ENCODE results near the gene AFDN.
A peak's percentile ranks its signal among the peaks of the same experiment; 100 is the strongest.

AFDN gene

GRCh38 chr6:167824591-167825331 is 1.9 kb upstream of the AFDN start:
- H3K27me3 ChIP-seq (ENCODE audit: low read depth, low read length) = peaks cover 4% of the 10 kb centered on the region
- no peaks in the 10 kb centered on the region for H3K9me3 ChIP-seq (ENCODE audit: control insufficient read depth in 1 of 2, low read length in 2 of 2)

GRCh38 chr6:167825332-167826229 is 1.1 kb upstream of the AFDN start:
- Histone ChIP-seq H3K27me3 (ENCODE audit: low read depth, low read length) (peaks cover 4% of the 10 kb centered on the region), H3K4me1 (ENCODE audit: control insufficient read depth in 1 of 2, insufficient read depth in 2 of 2, low read length in 2 of 2) (peaks cover 0 to 29% of the 10 kb centered on the region in 2 donors), H3K9me3 (ENCODE audit: control insufficient read depth in 1 of 2, low read length in 2 of 2) (no peaks in the 10 kb centered on the region), H3K4me3 (ENCODE audit: low read depth in 1 of 2, low read length in 2 of 2) (peak overlapping the region; percentile 62 to 76), H3K36me3 (ENCODE audit: control insufficient read depth in 1 of 2, insufficient read depth in 2 of 2, low read length in 2 of 2) (no peaks in the 10 kb centered on the region), H3K27ac (ENCODE audit: low read length) (no peak overlapping the region)

More at GRCh38 chr6:167824591-167825331, 1.9 kb upstream of the AFDN start:
- Histone ChIP-seq H3K27ac (ENCODE audit: low read length) (no peak overlapping the region), H3K4me3 (ENCODE audit: low read depth in 1 of 2, low read length in 2 of 2) (peak overlapping the region; percentile 62 to 76), H3K36me3 (ENCODE audit: control insufficient read depth in 1 of 2, insufficient read depth in 2 of 2, low read length in 2 of 2) (no peaks in the 10 kb centered on the region), H3K4me1 (ENCODE audit: control insufficient read depth in 1 of 2, insufficient read depth in 2 of 2, low read length in 2 of 2) (peaks cover 0 to 29% of the 10 kb centered on the region in 2 donors)

- H3K27me3 ChIP-seq (ENCODE audit: low read depth, low read length) = peaks cover 4% of the 10 kb centered on the region
- H3K27ac ChIP-seq (ENCODE audit: low read length) = no peak overlapping the region
Observed at GRCh38 chr6:167826230-167826895, 348 bp upstream of the AFDN start.

GRCh38 chr6:167827583-167828324 is 1.0 kb downstream of the AFDN start:
- H3K36me3 ChIP-seq (ENCODE audit: control insufficient read depth in 1 of 2, insufficient read depth in 2 of 2, low read length in 2 of 2) = no peaks in the 10 kb centered on the region
- peaks cover 4% of the 10 kb centered on the region for H3K27me3 ChIP-seq (ENCODE audit: low read depth, low read length)
- H3K27ac ChIP-seq (ENCODE audit: low read length) = peak overlapping the region; percentile 71
- peaks cover 0 to 29% of the 10 kb centered on the region in 2 donors for H3K4me1 ChIP-seq (ENCODE audit: control insufficient read depth in 1 of 2, insufficient read depth in 2 of 2, low read length in 2 of 2)
- no peaks in the 10 kb centered on the region for H3K9me3 ChIP-seq (ENCODE audit: control insufficient read depth in 1 of 2, low read length in 2 of 2)
- peak overlapping the region; percentile 70 to 78 for H3K4me3 ChIP-seq (ENCODE audit: low read depth in 1 of 2, low read length in 2 of 2)

More at GRCh38 chr6:167826230-167826895, 348 bp upstream of the AFDN start:
- Histone ChIP-seq H3K36me3 (ENCODE audit: control insufficient read depth in 1 of 2, insufficient read depth in 2 of 2, low read length in 2 of 2) (no peaks in the 10 kb centered on the region), H3K9me3 (ENCODE audit: control insufficient read depth in 1 of 2, low read length in 2 of 2) (no peaks in the 10 kb centered on the region), H3K4me1 (ENCODE audit: control insufficient read depth in 1 of 2, insufficient read depth in 2 of 2, low read length in 2 of 2) (peaks cover 0 to 29% of the 10 kb centered on the region in 2 donors), H3K4me3 (ENCODE audit: low read depth in 1 of 2, low read length in 2 of 2) (peak overlapping the region; percentile 62 to 76)

- Histone ChIP-seq H3K9me3 (ENCODE audit: control insufficient read depth in 1 of 2, low read length in 2 of 2) (no peaks in the 10 kb centered on the region), H3K4me3 (ENCODE audit: low read depth in 1 of 2, low read length in 2 of 2) (peak overlapping the region; percentile 70 to 78), H3K36me3 (ENCODE audit: control insufficient read depth in 1 of 2, insufficient read depth in 2 of 2, low read length in 2 of 2) (no peaks in the 10 kb centered on the region), H3K4me1 (ENCODE audit: control insufficient read depth in 1 of 2, insufficient read depth in 2 of 2, low read length in 2 of 2) (peaks cover 0 to 29% of the 10 kb centered on the region in 2 donors), H3K27me3 (ENCODE audit: low read depth, low read length) (peaks cover 4% of the 10 kb centered on the region), H3K27ac (ENCODE audit: low read length) (peak overlapping the region; percentile 71)
Observed at GRCh38 chr6:167828325-167828956, 1.7 kb downstream of the AFDN start.

GRCh38 chr6:167829513-167829912 is 2.8 kb downstream of the AFDN start:
- Histone ChIP-seq H3K4me3 (ENCODE audit: low read depth in 1 of 2, low read length in 2 of 2) (no peak overlapping the region), H3K4me1 (ENCODE audit: control insufficient read depth in 1 of 2, insufficient read depth in 2 of 2, low read length in 2 of 2) (peaks cover 0 to 31% of the 10 kb centered on the region in 2 donors), H3K9me3 (ENCODE audit: control insufficient read depth in 1 of 2, low read length in 2 of 2) (no peaks in the 10 kb centered on the region), H3K36me3 (ENCODE audit: control insufficient read depth in 1 of 2, insufficient read depth in 2 of 2, low read length in 2 of 2) (no peaks in the 10 kb centered on the region), H3K27me3 (ENCODE audit: low read depth, low read length) (peaks cover 4% of the 10 kb centered on the region), H3K27ac (ENCODE audit: low read length) (no peak overlapping the region)

- Histone ChIP-seq H3K27me3 (ENCODE audit: low read depth, low read length) (no peaks in the 10 kb centered on the region), H3K36me3 (ENCODE audit: control insufficient read depth in 1 of 2, insufficient read depth in 2 of 2, low read length in 2 of 2) (no peaks in the 10 kb centered on the region), H3K27ac (ENCODE audit: low read length) (no peak overlapping the region), H3K4me3 (ENCODE audit: low read depth in 1 of 2, low read length in 2 of 2) (no peak overlapping the region), H3K9me3 (ENCODE audit: control insufficient read depth in 1 of 2, low read length in 2 of 2) (no peaks in the 10 kb centered on the region), H3K4me1 (ENCODE audit: control insufficient read depth in 1 of 2, insufficient read depth in 2 of 2, low read length in 2 of 2) (peaks cover 0 to 13% of the 10 kb centered on the region in 2 donors)
Observed at GRCh38 chr6:167831281-167831828, 4.6 kb downstream of the AFDN start.

- H3K4me3 ChIP-seq (ENCODE audit: low read depth in 1 of 2, low read length in 2 of 2) = peak overlapping the region in 1 of 2 donors; percentile 2
- peaks cover 0 to 11% of the 10 kb centered on the region in 2 donors for H3K4me1 ChIP-seq (ENCODE audit: control insufficient read depth in 1 of 2, insufficient read depth in 2 of 2, low read length in 2 of 2)
- no peaks in the 10 kb centered on the region for H3K9me3 ChIP-seq (ENCODE audit: control insufficient read depth in 1 of 2, low read length in 2 of 2)
- H3K27me3 ChIP-seq (ENCODE audit: low read depth, low read length) = no peaks in the 10 kb centered on the region
- H3K36me3 ChIP-seq (ENCODE audit: control insufficient read depth in 1 of 2, insufficient read depth in 2 of 2, low read length in 2 of 2) = no peaks in the 10 kb centered on the region
- H3K27ac ChIP-seq (ENCODE audit: low read length) = peak overlapping the region; percentile 26
Observed at GRCh38 chr6:167832497-167833395, 6.0 kb downstream of the AFDN start.

GRCh38 chr6:167833396-167833763 is 6.7 kb downstream of the AFDN start:
- Histone ChIP-seq H3K36me3 (ENCODE audit: control insufficient read depth in 1 of 2, insufficient read depth in 2 of 2, low read length in 2 of 2) (no peaks in the 10 kb centered on the region), H3K9me3 (ENCODE audit: control insufficient read depth in 1 of 2, low read length in 2 of 2) (no peaks in the 10 kb centered on the region), H3K4me3 (ENCODE audit: low read depth in 1 of 2, low read length in 2 of 2) (peak overlapping the region in 1 of 2 donors; percentile 2), H3K27me3 (ENCODE audit: low read depth, low read length) (no peaks in the 10 kb centered on the region), H3K4me1 (ENCODE audit: control insufficient read depth in 1 of 2, insufficient read depth in 2 of 2, low read length in 2 of 2) (peaks cover 0 to 4% of the 10 kb centered on the region in 2 donors), H3K27ac (ENCODE audit: low read length) (peak overlapping the region; percentile 26)

Data from muscle layer of duodenum (tissue), 2 donors.